Neural crest cell (in vitro differentiated cells): Measurements from ENCODE around the gene PAQR4. TPM values are rescaled to one million over a fixed set of nuclear protein-coding genes. Genes with fewer than 3 reads are reported as not detected.

Experiments
- DNase-seq: peaks from one replicate; pipeline ENCODE4 v3.0.0; 2021; ENCODE audit warnings: low read depth, mixed read lengths, low spot score
- H3K27ac Mint-ChIP-seq: one replicate; pipeline ENCODE4 v1.8.0; 2021; ENCODE audit warnings: mild to moderate bottlenecking, mixed read lengths; ENCODE audit not compliant: unreplicated experiment
- H3K27me3 Mint-ChIP-seq: 2 replicates; pipeline ENCODE4 v1.8.0; 2021; ENCODE audit warnings: low read depth, mild to moderate bottlenecking, mixed read lengths
- H3K36me3 Mint-ChIP-seq: 2 replicates; pipeline ENCODE4 v1.8.0; 2021; ENCODE audit warnings: low read depth, mild to moderate bottlenecking, mixed read lengths
- H3K4me1 Mint-ChIP-seq: 2 replicates; pipeline ENCODE4 v1.8.0; 2021; ENCODE audit warnings: mixed read lengths
- H3K4me3 Mint-ChIP-seq: one replicate; pipeline ENCODE4 v1.8.0; 2021; ENCODE audit warnings: mild to moderate bottlenecking, mixed read lengths
- H3K9me3 Mint-ChIP-seq: 2 replicates; pipeline ENCODE4 v1.8.0; 2021; ENCODE audit warnings: mixed read lengths
- total RNA-seq: library from RNA; stranded (reverse); gene quantifications from 2 replicates; pipeline ENCODE4 v1.2.1, GENCODE V29; 2021
- TF ChIP-seq, protein P1 (sequence below): fragments of 200-600 bp; sonication (generic); conservative IDR thresholded peaks from 2 replicates; pipeline ENCODE4 v1.5.0; 2021; ENCODE audit warnings: antibody characterized with exemption, mild to moderate bottlenecking

The PAQR4 gene
- total RNA-seq, 1 donor from 2014 or later = 53.4 TPM

DNA sequence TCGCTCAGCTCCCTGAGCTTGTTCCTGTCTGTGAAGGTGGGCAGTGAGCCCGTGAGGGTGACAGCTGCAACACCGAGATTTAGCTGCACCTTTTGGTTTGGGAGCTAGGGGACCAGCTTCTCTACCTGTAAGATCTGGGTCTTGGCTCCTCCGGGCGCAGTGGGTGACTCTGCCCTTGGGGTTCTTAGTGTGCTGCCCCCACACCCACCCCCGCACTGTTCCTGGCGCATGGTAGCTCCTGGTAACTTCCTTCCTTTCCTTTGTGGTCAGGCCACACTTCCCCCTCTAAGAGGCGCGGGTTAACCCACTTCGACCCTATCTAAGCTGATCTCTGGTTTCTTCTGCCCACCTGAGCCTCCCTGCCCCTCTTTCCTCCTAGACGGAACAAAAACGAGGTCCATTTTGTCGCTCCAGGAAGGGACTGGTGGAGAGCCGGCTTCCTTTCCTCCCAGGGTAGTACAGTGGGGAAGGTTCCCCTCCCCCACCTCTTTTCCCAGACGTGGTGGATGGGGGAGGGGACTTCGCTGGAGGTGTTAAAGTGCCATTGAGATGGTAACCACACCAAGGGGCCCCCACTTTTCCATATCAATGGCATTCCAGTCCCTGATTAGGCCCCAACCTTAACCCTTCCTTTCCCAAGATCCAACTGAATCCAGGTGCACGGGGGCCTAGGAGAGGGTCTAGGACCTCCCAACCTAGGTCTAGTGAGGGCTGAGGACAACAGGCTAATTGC is 39.0 kb downstream of the PAQR4 start:
- Mint-ChIP-seq H3K4me3 (no peak overlapping the region), H3K4me1 (no peaks in the 10 kb centered on the region), H3K36me3 (no peaks in the 10 kb centered on the region), H3K9me3 (no peaks in the 10 kb centered on the region), H3K27ac (no peak overlapping the region), H3K27me3 (peaks cover 90% of the 10 kb centered on the region)
- TF ChIP-seq, protein P1, sequence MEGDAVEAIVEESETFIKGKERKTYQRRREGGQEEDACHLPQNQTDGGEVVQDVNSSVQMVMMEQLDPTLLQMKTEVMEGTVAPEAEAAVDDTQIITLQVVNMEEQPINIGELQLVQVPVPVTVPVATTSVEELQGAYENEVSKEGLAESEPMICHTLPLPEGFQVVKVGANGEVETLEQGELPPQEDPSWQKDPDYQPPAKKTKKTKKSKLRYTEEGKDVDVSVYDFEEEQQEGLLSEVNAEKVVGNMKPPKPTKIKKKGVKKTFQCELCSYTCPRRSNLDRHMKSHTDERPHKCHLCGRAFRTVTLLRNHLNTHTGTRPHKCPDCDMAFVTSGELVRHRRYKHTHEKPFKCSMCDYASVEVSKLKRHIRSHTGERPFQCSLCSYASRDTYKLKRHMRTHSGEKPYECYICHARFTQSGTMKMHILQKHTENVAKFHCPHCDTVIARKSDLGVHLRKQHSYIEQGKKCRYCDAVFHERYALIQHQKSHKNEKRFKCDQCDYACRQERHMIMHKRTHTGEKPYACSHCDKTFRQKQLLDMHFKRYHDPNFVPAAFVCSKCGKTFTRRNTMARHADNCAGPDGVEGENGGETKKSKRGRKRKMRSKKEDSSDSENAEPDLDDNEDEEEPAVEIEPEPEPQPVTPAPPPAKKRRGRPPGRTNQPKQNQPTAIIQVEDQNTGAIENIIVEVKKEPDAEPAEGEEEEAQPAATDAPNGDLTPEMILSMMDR = no peak
- DNase-seq = no peak

DNA sequence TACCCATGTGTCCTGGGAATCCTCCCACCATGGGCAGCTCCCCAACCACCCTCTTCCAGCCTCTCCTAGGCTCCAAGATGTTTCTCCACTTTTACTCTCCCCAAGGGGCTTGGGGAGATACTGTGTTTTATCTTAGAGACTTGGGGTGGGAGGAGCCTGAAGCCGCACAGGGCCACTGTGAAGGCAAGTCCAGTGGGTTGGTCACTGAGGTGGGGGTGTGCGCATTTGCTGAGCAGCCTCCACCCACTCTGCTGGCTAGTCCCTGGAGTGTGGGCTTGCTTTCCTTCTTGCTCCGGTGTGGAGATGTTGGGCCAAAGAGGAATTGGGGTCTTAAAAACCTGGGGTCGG is 39.5 kb downstream of the PAQR4 start:
- no peaks in the 10 kb centered on the region for H3K4me1 Mint-ChIP-seq
- no peak overlapping the region for H3K4me3 Mint-ChIP-seq

DNA sequence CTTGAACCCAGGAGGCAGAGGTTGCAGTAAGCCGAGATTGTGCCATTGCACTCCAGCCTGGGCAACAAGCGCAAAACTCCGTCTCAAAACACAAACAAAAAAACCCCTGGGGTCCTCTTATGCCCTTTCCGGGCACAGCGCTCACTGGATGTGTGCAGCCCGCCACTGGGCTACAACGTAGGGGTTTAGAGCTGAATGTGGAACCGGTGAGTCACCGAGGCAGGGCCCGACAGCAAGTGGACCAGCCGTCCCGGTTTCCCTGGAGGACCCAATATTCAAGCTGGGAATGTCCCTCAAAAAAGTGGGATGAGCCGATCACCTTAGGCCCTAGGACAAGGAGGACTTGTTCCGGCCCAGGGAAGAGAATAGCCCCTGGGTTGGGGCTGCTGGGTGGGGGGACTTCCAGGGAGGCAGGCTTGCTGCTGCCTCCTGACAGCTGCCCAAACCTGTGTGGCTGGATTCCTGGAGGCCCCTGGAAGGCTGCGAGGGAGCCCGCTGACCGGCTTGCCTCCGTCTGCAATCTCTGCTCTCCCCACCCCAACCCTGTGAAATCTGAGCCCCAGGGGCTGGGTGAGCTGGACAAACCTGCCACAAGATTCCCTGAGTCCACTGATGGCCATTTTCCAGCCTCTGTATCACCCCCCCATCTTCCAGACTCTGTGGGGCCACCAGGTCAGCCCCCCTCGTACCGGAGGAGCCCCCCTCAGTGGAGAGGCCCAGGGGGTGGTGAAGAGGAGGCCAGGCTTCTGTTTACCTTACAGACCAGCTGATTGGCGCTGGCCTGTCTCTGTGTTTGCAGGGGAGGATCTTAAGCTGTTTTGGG is 40.6 kb downstream of the PAQR4 start:
- Mint-ChIP-seq H3K9me3 (no peaks in the 10 kb centered on the region), H3K4me1 (peaks cover under 1% of the 10 kb centered on the region), H3K27ac (no peak overlapping the region), H3K27me3 (peaks cover 100% of the 10 kb centered on the region), H3K36me3 (no peaks in the 10 kb centered on the region), H3K4me3 (no peak overlapping the region)
- DNase-seq = no peak
- TF ChIP-seq, protein P1 = no peak

More for the DNA sequence above, 39.5 kb downstream of the PAQR4 start:
- Mint-ChIP-seq H3K9me3 (no peaks in the 10 kb centered on the region), H3K27me3 (peaks cover 94% of the 10 kb centered on the region), H3K36me3 (no peaks in the 10 kb centered on the region), H3K27ac (no peak overlapping the region)
- DNase-seq = no peak
- TF ChIP-seq, protein P1 = no peak

DNA sequence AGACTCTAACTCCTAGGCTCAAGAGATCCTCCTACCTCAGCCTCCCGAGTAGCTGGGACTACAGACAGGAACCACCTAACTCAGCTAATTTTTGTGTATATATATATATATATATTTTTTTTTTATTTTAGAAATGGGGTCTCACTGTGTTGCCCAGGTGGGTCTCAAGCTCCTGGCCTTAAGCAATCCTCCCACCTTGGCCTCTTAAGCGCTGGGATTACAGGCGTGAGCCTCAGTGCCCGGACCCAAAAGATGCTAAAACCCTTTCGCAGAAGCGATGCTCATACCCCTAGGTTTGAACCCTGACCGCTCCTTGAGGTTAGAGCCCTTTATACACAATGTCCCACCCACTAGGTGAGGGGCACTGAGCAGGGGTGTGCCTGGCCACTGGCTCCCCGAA is 41.4 kb downstream of the PAQR4 start:
- Mint-ChIP-seq H3K4me3 (no peak overlapping the region), H3K36me3 (no peaks in the 10 kb centered on the region), H3K9me3 (no peaks in the 10 kb centered on the region), H3K27ac (no peak overlapping the region), H3K4me1 (peaks cover 4% of the 10 kb centered on the region), H3K27me3 (peaks cover 99% of the 10 kb centered on the region)
- DNase-seq = no peak
- TF ChIP-seq, protein P1 = no peak

DNA sequence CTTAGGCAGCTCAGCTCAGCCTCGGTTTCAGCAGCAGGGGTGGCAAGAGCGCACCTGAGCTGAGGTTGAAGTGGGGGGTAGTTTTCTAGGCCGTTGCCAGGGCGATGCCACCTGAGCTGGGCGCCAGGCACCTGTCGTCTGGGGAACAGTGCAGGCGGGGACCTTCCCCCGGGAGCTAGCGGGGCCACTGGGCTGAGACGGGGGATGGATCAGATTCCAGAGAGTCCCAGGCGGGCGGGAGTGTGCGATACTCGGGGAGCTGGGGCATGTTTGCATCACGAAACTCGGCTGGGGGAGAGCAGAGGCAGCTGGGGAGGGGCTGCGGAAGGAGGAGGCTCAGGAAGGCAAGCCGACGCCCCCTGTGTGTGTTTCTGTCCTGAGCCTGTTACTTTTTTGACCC is 43.1 kb downstream of the PAQR4 start:
- Mint-ChIP-seq H3K27me3 (peaks cover 99% of the 10 kb centered on the region), H3K4me3 (no peak overlapping the region), H3K36me3 (no peaks in the 10 kb centered on the region), H3K9me3 (no peaks in the 10 kb centered on the region), H3K27ac (no peak overlapping the region), H3K4me1 (peaks cover 4% of the 10 kb centered on the region)
- DNase-seq = no peak
- TF ChIP-seq, protein P1 = no peak
